Measurements from ENCODE around the gene PRKCD.

PRKCD gene

GRCh38 chr3:53154881-53155285 lies 6.1 kb upstream of the PRKCD start:
- in situ Hi-C loops (cut with MboI; ENCODE audit: low sequenced_read_pairs, unreplicated experiment), result no loop called here
- no peak for DNase-seq (ENCODE audit: low spot score)

GRCh38 chr3:53155760-53156159 lies 5.2 kb upstream of the PRKCD start:
- TF ChIP-seq, protein P1, sequence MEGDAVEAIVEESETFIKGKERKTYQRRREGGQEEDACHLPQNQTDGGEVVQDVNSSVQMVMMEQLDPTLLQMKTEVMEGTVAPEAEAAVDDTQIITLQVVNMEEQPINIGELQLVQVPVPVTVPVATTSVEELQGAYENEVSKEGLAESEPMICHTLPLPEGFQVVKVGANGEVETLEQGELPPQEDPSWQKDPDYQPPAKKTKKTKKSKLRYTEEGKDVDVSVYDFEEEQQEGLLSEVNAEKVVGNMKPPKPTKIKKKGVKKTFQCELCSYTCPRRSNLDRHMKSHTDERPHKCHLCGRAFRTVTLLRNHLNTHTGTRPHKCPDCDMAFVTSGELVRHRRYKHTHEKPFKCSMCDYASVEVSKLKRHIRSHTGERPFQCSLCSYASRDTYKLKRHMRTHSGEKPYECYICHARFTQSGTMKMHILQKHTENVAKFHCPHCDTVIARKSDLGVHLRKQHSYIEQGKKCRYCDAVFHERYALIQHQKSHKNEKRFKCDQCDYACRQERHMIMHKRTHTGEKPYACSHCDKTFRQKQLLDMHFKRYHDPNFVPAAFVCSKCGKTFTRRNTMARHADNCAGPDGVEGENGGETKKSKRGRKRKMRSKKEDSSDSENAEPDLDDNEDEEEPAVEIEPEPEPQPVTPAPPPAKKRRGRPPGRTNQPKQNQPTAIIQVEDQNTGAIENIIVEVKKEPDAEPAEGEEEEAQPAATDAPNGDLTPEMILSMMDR (IDR thresholded peaks at IDR 0.05; ENCODE audit: borderline replicate concordance, control extremely low read depth, extremely low read depth, insufficient read depth, missing control alignments), result no peak
- no peak for DNase-seq (ENCODE audit: low spot score)
- in situ Hi-C loops (cut with MboI; ENCODE audit: low sequenced_read_pairs, unreplicated experiment), result no loop called here

More at GRCh38 chr3:53154881-53155285, 6.1 kb upstream of the PRKCD start:
- TF ChIP-seq, protein P1 (IDR thresholded peaks at IDR 0.05; ENCODE audit: borderline replicate concordance, control extremely low read depth, extremely low read depth, insufficient read depth, missing control alignments), result no peak

GRCh38 chr3:53156368-53156834 lies 4.6 kb upstream of the PRKCD start:
- DNase-seq (ENCODE audit: low spot score), result no peak
- TF ChIP-seq, protein P1 (IDR thresholded peaks at IDR 0.05; ENCODE audit: borderline replicate concordance, control extremely low read depth, extremely low read depth, insufficient read depth, missing control alignments), result no peak
- in situ Hi-C loops (cut with MboI; ENCODE audit: low sequenced_read_pairs, unreplicated experiment), result no loop called here

- no peak for DNase-seq (ENCODE audit: low spot score)
- in situ Hi-C loops (cut with MboI; ENCODE audit: low sequenced_read_pairs, unreplicated experiment), result no loop called here
These were observed 2.9 kb upstream of the PRKCD start for GRCh38 chr3:53157974-53158580.

GRCh38 chr3:53158765-53159155 lies 2.2 kb upstream of the PRKCD start:
- DNase-seq (ENCODE audit: low spot score), result no peak
- in situ Hi-C loops (cut with MboI; ENCODE audit: low sequenced_read_pairs, unreplicated experiment), result no loop called here
- TF ChIP-seq, protein P1 (IDR thresholded peaks at IDR 0.05; ENCODE audit: borderline replicate concordance, control extremely low read depth, extremely low read depth, insufficient read depth, missing control alignments), result no peak

More at GRCh38 chr3:53157974-53158580, 2.9 kb upstream of the PRKCD start:
- TF ChIP-seq, protein P1 (IDR thresholded peaks at IDR 0.05; ENCODE audit: borderline replicate concordance, control extremely low read depth, extremely low read depth, insufficient read depth, missing control alignments), result no peak

DNA sequence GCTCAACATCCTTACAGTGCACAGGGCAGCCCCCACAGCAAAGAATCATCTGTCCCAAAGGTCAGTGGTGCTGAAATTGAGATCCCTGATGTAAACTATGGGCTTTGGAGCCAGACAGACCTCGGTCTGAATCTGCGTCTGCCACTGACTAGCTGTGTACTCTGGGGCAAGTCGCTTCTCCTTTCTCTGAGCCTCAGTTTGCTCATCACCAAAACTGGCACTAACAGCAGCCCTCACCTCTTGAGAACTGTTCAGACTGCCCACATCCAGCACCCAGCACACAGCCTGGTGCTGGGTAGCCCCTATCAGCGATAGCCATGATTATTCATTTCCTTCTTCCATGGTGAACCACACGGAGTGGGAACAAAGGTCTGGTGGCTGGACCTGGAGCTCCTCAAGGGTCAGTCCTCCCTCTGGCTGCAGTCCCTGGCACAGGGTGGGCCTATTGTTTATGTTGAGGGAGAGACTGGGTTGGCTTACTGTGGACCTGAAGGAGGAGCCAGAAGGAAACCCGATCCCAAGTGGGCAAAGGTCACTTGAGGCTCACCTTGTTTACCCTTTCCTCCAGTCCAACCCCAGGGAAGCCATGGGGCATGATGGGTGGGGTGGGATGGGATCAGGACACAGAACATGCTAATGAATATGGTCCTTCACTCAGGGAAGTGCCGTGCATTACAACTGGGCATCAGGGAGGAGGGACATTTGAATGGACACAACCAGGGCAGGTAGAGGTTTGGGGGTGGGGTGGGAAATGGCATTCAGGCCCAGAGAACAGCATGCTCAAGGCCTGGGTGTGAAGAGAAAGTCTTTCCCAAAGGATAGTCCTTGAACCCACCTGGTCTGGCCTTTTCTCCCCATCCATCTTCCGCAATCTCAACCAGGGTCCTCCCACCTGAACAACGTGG lies 1.6 kb upstream of the PRKCD start:
- in situ Hi-C loops (cut with MboI; ENCODE audit: low sequenced_read_pairs, unreplicated experiment), result no loop called here
- DNase-seq (ENCODE audit: low spot score), result no peak
- TF ChIP-seq, protein P1 (IDR thresholded peaks at IDR 0.05; ENCODE audit: borderline replicate concordance, control extremely low read depth, extremely low read depth, insufficient read depth, missing control alignments), result no peak

Measured in GM13976 (cell line).